Breast epithelium (tissue), 3 donors: ENCODE results near the gene NEK3.

Experiments used
- POLR2A ChIP-seq: fragments of 450-650 bp; IDR thresholded peaks from one replicate; pipeline ENCODE4 v1.6.1; 2016; ENCODE audit warnings: antibody characterized with exemption, mild to moderate bottlenecking, moderate library complexity
- TF ChIP-seq, protein P1 (sequence below), 3 donors: fragments of 450-650 bp; IDR thresholded peaks; one replicate each; pipeline ENCODE4 v1.5.1; 2016 to 2017; ENCODE audit warnings: antibody characterized with exemption in 3 of 3, mild to moderate bottlenecking in 3 of 3, moderate library complexity in 3 of 3

DNA sequence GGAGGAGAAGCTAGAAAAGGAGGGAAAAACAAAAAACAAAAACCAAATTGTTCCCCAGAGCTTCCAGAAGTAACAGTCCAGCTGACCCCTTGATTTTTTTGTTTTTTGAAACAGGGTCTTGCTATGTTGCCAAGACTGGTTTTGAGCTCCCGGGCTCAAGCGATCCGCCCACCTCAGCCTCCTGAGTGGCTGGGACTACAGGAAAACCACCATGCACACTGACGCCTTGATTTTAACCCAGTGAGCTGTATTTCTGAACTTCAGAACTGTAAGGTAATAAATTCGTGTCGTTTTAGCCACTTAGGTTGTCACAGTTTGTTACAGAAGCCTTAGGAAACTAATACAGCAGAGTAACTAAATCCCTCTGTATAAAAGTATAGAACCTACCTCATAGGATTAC lies 1.1 kb upstream of the NEK3 start:
- TF ChIP-seq, protein P1, sequence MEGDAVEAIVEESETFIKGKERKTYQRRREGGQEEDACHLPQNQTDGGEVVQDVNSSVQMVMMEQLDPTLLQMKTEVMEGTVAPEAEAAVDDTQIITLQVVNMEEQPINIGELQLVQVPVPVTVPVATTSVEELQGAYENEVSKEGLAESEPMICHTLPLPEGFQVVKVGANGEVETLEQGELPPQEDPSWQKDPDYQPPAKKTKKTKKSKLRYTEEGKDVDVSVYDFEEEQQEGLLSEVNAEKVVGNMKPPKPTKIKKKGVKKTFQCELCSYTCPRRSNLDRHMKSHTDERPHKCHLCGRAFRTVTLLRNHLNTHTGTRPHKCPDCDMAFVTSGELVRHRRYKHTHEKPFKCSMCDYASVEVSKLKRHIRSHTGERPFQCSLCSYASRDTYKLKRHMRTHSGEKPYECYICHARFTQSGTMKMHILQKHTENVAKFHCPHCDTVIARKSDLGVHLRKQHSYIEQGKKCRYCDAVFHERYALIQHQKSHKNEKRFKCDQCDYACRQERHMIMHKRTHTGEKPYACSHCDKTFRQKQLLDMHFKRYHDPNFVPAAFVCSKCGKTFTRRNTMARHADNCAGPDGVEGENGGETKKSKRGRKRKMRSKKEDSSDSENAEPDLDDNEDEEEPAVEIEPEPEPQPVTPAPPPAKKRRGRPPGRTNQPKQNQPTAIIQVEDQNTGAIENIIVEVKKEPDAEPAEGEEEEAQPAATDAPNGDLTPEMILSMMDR (IDR thresholded peaks at IDR 0.05), result no peak
- no peak for TF ChIP-seq POLR2A
